Erythroblast (primary cell): Measurements from ENCODE around the gene SORL1.

Source experiments
- DNase-seq, 2 experiments: peaks; one replicate each; lab custom pipeline; 2025; lab: John Stamatoyannopoulos, UW
- GATA1 ChIP-seq: IDR thresholded peaks from 2 replicates; pipeline ENCODE4 v1.6.1; 2011; ENCODE audit warnings: low read depth, mild to moderate bottlenecking, control low read depth, low read length, moderate library complexity
- POLR2A ChIP-seq: IDR thresholded peaks from 2 replicates; pipeline ENCODE4 v1.6.1; 2011; ENCODE audit warnings: mild to moderate bottlenecking, low read length

The SORL1 gene

DNA sequence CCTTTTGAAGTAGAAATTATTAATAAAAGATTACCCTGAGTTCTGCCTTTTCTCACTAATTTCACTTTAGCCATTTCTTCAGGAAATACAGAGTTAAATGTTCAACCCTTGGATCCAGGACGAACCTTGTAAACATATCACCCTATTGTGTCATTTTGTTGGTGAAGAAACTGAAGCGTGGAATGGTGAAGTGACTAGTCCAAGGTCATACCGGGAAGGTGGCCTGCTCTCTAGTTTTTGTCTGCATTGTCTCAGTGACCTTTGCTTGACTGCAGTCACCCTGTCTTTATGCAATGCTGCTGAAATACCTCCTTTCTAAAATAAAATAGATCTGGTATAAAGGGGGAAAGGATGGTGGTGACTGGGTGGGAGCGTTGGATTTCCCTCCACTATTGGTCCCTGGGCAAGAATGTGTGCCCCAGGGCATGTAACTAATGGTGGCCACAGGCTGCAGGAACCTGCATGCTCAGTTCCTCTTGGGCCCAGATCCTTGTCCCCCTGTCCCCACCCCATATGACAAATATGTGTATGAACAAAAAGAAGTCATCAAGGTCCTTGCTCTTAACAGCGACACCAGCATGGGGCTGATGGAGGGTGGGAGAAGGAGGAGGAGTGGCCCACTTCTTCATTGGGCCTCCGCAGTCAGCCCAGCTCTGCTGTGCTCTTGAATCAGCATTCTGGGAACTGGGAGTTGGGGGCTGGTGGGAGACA lies 1.6 kb downstream of the SORL1 start:
- no peak for TF ChIP-seq POLR2A
- no peak for DNase-seq

DNA sequence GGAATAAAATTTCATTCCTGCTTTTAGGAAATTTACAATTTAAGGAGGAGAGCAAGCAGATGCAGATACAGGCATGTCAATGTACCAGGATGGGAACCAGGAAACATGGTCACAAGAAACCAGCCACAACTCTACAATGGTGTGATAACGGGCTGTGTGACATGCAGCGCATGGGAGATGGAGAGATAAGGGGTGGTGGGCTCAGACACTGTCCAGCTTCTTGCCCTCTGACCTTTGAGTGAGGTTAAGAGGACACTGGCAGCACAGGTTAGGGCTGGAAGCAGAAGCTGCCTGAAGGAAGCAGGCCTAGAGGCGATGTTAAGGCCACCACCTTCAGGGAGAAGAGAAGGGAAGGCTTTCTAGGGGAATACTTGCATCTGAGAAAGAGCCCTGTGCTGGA lies 3.0 kb downstream of the SORL1 start:
- DNase-seq: no peak
- TF ChIP-seq POLR2A (no peak), GATA1 (no peak)

DNA sequence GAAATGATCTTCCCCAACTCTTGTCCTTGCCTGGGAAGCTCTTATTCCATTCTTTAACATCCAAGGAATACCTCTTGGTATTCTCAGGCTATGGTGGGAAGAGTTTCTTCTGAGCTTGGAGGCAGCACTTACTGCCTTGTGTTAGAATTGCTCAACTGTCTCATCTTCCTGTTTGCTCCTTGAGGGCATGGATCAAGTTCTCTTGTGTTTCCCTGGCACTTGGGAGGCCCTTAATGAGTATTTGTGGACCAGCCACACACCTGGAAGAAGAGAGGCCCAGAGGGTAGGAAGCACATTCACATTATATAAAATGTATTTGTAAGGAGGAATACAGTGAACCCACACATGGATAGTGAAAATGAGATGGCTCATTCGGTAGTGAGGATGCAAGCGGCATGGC lies 4.0 kb downstream of the SORL1 start:
- no peak for TF ChIP-seq POLR2A
- TF ChIP-seq GATA1: no peak
- DNase-seq: no peak

DNA sequence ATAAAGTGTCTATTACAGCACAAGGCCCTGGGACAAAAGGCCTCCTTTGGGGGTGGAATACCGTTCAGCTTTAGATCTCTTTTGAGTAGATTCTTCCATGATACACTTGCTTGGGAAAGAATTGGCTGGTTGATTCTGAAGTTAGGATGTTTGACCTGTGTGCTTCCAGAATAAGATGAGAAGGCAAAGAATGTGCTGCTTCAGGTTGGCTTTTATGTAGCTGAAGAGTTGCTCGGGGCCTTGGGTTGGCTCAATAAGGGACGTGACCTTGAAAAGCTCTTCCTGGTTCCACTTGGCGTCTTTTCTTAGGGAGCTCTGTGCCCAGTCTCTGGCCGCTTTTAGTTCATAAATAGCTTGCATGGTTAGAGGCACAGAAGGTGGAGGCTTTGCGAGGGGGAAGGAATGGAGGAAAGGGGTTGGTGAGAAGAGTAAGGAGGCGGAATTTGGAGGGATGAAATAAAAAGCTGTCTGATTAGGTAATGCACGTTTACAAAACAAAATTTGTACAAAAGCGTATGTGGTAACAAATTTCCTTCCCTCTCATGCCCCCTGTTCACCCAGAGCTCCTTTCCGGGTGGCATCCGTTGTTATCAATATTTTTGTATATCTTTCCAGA lies 4.8 kb downstream of the SORL1 start:
- no peak for DNase-seq
- no peak for TF ChIP-seq POLR2A
- no peak for TF ChIP-seq GATA1

DNA sequence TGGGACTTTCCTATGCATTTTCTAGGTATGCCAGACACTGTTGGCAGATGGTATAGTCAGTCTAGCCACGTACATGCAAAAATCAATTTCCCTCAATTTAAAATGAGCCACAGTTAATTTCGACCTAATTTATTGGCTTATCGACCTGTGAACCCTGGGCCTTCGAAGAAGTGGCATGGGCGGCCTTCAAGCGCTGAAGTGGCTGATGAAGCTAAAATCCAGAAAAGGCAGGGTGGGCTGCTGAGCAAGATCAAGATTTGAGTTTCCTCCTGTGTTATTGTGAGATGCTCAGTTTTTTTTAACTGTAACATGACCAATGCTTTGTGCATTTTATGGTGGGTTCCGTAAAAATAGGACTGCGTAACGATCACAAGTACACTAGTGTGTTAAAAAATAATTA lies 6.4 kb downstream of the SORL1 start:
- TF ChIP-seq GATA1 (no peak), POLR2A (no peak)
- DNase-seq: no peak

DNA sequence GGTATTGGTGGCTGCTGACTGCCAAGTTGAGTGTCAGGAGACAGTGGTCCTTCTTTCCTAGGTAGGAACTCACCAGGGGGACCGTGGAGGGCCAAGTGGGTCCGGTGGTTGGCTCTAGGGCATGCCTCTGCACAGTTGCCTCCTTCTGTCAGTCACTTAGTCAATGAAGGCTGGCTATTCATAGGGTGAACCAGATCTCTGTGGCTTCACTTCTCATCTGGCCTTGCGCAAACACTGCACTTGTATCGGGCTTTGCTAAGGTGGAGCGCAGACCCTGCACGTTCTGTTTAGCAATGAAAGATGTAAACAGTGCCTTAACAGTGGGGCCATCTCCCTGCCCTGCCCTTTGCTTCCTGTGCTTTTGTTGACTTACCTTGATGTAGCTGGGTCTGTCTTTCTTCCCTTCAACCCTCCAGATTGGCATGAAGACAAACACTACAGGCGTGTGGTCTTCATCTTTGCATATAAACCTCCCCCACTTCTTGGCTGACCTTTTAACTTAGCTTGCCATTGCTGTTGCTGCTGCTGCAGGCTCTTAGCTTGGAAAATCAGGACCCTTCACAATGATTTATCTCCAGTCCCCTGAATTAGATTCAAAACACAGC lies 7.4 kb downstream of the SORL1 start:
- TF ChIP-seq GATA1 (no peak), POLR2A (no peak)
- no peak for DNase-seq

DNA sequence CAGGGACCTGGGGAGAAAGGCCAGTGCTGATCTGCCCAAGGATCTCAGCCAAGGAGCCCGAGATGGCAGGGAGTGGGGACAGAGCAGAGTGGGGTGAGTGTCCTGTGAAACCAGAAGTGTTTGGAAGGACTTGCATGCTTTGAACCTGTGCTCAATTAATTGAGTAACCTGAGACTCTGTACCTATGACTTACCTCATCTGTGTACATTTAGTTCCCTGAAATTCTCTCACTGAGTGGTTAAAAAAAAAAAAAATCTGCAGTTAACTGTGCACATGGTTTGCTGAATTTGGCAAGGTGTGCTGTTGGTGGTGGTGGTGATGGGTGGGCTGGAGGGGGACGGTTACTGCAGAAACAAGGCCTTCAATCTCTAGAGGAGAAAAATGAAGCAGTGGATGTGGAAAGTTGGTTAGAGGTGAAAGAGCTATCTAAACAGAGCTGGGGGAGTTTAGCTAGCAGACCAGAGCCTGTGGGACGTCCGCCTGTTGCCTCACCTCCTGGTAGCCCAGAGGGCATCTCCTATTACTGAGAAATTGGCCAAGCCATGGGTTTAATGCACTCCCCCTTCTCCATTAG lies 8.9 kb downstream of the SORL1 start:
- TF ChIP-seq GATA1 (no peak), POLR2A (no peak)
- no peak for DNase-seq

DNA sequence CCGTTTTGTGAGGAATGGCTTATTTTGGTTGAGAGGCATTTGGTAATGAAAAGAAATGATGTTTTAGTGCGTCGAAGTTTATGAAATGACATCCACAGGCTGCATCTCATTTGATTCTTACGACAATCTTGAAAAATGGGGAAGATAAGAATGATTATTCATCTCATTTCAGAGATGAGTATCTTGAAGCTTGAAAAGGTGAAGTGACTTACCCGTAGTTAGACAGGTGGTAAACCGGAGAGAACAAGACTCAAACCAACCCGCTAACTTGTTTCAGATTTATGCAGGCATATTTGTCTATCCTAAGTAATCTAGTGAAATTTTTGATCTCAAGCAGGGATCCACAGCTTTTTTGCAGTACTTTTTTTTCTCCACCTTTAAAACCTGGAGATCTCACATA lies 9.7 kb downstream of the SORL1 start:
- no peak for TF ChIP-seq GATA1
- no peak for TF ChIP-seq POLR2A
- DNase-seq: no peak

DNA sequence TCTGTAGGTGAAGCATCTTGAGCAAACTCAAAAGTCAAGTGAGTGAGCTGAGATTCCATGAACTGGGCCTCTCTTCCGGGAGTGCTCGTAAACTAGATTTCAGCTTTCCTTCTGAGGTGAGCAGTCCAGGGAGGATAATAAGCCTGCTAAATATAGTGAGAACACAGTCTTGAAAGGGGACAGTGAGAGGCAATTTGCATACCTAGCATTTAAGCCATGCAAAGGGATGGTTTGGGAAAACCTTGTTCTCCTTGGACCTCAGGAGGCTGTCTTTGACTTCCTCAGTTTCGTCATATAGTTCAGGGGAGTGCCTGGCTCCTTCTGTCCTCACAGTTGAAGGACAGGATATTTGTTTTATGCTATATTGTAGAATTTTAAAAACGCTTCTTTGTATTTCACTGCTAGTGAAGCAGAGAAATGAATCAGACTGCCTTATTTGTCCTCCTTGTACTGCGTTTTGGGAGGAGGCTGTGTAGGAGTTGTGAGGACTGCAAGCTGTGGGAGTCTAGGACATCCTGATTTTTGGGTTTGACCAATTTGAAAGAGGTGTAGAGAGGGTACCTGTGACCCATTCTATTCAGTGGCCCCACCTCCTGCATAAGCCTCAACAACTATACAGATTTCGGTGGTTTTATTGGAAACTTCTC lies 11.7 kb downstream of the SORL1 start:
- no peak for DNase-seq
- TF ChIP-seq POLR2A (no peak), GATA1 (no peak)

DNA sequence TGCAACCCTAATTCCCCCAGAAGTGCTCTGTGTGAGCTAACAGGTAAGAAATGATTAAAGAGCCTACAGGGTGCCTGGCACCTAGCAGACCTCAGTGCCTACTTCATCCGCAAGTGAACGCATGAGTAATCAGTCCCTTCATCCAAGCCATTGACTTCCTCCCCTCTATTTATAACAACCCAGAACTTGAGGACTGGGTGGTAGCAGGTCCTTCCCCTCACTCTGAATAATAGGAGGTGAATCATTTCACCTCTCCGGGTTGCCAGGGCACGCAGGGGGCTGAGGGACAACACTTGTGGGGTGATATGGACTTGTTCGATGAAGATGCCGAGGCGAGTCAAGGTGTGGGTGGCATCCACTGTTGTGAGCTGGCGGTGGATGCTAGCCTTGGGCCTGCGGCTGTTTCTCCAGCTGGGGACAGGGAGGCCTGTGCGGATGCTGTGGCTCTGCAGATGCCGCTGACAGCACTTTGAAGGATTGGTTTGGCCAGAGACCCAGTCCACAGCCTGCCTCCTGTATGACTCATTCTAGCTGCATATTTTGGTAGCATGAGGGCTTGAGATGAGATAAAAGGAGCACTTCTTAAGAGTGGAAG lies 12.3 kb downstream of the SORL1 start:
- no peak for DNase-seq
- TF ChIP-seq POLR2A: no peak
- TF ChIP-seq GATA1: no peak

DNA sequence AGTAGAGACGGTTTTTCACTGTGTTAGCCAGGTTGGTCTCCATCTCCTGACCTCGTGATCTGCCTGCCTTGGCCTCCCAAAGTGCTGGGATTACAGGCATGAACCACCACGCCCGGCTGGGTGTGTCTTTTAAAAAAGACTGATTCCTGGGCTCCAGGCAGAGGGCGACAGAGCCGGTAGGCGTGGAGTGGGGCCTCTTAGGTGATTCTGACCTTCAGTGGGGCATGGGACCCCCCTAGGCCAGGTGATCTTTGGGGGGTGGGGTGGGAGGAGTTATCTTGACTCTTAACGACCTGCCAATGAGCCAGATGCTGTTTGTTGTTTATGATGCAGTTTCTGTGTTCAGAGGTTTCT lies 13.6 kb downstream of the SORL1 start:
- DNase-seq: no peak
- TF ChIP-seq GATA1: no peak
- TF ChIP-seq POLR2A: no peak

DNA sequence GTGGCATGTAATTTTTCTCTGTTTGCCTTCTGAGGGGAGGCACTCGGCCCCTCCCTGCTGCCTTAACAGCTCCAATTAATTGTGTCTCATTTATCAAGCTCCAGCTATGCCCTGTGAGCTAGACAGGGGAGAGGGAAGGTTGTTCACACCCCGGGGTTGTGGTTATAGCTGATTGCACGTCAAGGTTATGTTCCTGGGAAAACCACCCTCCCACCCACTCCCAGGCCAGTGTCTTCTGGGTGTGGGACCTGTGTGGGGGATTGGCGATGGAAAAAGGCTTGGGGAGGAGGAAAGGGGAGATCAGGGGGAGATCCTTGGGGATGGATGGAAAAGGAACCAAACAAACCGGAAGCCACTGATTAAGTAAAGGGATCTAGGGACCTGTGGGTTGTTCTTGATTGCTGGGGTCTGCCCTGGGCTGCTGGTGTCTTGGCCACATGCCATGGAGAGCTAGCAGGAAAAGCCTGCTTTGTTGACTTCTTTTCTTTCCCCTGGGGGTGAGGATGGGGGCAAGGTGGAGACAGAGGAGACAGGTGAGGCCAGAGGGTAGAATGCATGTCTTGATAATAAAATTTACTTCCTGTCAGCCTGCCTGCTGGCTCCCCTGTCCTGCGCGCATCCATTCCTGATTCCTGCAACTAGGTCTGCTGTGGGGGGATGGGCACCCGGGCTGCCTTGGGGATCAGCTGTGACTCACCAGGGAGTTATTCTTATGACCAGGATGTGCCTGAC lies 14.1 kb downstream of the SORL1 start:
- TF ChIP-seq POLR2A: no peak
- no peak for TF ChIP-seq GATA1
- DNase-seq: no peak

DNA sequence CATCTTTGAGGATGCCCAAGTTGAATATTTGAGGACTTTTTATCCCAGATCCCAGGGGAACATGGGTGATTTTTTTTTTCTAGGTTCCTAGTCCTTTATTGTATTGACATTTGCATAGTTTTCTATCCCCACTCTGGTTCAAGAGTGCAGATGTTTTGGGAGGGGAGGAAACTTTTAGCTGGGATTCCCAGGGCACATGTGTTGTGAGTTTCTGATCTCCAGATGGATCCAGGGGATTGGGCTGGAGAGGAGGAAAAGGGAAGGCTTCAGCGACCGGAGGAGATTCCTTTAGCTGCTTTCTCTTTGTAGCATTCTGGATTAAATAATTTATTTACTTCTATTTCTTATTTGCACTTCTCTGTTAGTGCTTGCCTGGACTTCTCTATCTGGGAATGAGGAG lies 15.4 kb downstream of the SORL1 start:
- no peak for DNase-seq
- no peak for TF ChIP-seq POLR2A
- TF ChIP-seq GATA1: no peak
